HG03432 (cell line): Measurements from ENCODE around the gene ATG10.
"Not testable (repeated sequence)": the region's sequence is repeated elsewhere in the genome, so short reads cannot be mapped to it uniquely, and the experiment has no call there.

ENCODE experiments used
- ATAC-seq: cut with Tn5 transposase; IDR thresholded peaks from one replicate; pipeline ENCODE4 v1.9.1; 2021; ENCODE audit warnings: mild to moderate bottlenecking, moderate library complexity; ENCODE audit not compliant: unreplicated experiment

The ATG10 gene

GRCh38 chr5:82109013-82109412, 137.2 kb downstream of the ATG10 start:
- no peak for ATAC-seq

GRCh38 chr5:82109915-82110314, 138.1 kb downstream of the ATG10 start:
- not testable (repeated sequence) for ATAC-seq

GRCh38 chr5:82111191-82111590, 139.4 kb downstream of the ATG10 start:
- ATAC-seq, result peak; percentile 76

DNA sequence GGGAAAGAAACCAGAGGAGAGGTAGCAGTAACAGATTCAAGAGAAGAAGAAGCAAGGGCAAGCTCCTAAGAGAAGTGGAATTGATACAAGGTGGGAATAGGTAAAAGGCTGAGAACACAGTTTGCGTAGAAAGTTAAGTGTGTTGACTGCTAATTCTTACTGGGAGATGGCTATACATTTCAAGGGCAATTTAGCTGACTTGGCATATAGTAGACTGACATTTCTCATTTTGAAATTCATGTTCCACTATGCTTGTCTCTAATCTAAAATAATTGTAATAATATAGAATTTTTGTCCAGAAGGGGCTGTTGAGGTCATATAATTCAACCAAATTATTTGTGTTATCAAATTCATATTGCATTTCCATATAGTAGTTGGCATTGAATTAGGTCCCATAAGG, 144.0 kb downstream of the ATG10 start:
- no peak for ATAC-seq

DNA sequence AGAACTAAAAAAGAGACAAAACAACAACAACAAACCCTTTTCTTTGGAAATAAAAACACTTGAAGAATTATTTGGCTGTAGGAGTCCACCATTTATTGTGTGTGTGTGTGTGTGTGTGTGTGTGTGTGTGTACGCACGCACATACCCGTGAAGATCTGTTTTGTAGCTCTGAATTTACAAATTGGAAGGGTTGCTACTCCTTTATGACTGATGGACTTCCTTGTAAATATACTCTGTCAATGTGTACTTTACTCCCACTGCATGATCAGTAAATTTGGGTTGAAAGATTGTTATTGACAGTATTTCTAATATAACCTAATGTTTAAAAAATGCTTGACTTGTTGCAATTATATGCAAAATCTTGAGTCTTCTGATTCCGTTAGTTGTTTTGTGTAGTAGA, 148.1 kb downstream of the ATG10 start:
- no peak for ATAC-seq

- ATAC-seq, result no peak
Observed at GRCh38 chr5:82129723-82130285, 158.0 kb downstream of the ATG10 start.

GRCh38 chr5:82130602-82131001, 158.8 kb downstream of the ATG10 start:
- ATAC-seq, result no peak

DNA sequence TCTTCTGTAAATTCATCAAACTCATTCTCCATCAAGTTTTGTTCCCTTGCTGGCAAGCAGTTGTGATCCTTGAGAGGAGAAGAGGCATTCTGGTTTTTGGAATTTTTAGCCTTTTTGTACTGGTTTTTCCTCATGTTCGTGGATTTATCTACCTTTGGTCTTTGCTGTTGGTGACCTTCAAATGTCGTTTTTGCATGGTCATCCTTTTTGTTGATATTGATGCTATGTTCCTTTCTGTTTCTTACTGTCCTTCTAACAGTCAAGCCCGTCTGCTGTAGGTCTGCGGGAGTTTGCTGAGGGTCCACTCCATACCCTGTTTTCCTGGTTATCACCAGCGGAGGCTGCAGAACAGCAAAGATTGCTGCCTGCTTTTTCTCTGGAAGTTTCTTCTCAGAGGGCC, 165.4 kb downstream of the ATG10 start:
- no peak for ATAC-seq

DNA sequence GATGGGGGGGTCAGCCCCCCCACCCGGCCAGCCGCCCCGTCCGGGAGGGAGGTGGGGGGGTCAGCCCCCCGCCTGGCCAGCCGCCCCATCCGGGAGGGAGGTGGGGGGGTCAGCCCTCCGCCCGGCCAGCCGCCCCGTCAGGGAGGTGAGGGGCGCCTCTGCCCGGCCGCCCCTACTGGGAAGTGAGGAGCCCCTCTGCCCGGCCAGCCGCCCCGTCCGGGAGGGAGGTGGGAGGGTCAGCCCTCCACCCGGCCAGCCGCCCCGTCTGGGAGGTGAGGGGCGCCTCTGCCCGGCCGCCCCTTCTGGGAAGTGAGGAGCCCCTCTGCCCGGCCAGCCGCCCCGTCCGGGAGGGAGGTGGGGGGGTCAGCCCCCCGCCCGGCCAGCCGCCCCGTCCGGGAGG, 168.0 kb downstream of the ATG10 start:
- not testable (repeated sequence) for ATAC-seq

GRCh38 chr5:82142217-82142841, 170.5 kb downstream of the ATG10 start:
- ATAC-seq, result no peak

GRCh38 chr5:82142928-82143577, 171.2 kb downstream of the ATG10 start:
- no peak for ATAC-seq

- ATAC-seq, result no peak
Observed at GRCh38 chr5:82147860-82148573, 176.2 kb downstream of the ATG10 start.

- no peak for ATAC-seq
Observed at GRCh38 chr5:82149434-82149833, 177.6 kb downstream of the ATG10 start.

GRCh38 chr5:82150559-82150958, 178.7 kb downstream of the ATG10 start:
- ATAC-seq, result no peak

DNA sequence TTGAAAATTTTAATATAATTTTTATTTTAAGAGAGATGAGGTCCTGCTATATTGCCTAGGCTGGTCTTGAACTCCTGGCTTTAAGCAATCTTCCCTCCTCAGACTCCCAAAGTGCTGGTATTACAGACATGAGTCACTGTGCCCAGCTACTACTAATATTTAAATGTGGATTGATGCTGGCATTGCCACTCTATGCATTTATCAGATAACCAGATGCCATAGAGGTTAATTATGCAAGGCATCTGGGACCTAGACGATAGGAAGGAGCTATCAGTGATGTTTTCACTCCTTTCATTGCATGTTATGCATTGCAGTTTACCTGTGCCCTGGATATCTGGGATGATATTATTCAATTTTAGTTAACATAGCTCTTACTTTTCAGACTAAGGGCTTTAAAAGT, 179.4 kb downstream of the ATG10 start:
- no peak for ATAC-seq

DNA sequence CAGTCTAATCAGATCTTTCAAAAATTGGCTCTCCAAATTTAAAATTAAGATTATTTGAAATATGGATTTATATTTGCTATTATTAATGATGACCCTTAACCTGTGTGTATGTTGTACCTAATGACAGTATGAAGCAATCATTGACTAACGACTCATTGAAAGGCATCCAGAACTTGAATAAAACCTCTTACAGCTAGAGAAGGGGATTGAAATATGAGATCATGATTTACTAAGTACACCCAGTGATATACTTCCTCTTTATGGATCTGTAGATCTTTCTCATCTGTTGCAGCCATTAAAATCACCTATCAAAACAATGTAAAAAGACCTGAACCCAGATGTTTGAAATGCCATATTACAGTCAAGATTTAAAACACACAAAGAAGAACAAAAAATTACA, 179.8 kb downstream of the ATG10 start:
- ATAC-seq, result no peak

GRCh38 chr5:82152978-82153481, 181.2 kb downstream of the ATG10 start:
- no peak for ATAC-seq

- ATAC-seq, result no peak
Observed at GRCh38 chr5:82154776-82155175, 183.0 kb downstream of the ATG10 start.

- no peak for ATAC-seq
Observed at GRCh38 chr5:82155305-82155704, 183.5 kb downstream of the ATG10 start.

DNA sequence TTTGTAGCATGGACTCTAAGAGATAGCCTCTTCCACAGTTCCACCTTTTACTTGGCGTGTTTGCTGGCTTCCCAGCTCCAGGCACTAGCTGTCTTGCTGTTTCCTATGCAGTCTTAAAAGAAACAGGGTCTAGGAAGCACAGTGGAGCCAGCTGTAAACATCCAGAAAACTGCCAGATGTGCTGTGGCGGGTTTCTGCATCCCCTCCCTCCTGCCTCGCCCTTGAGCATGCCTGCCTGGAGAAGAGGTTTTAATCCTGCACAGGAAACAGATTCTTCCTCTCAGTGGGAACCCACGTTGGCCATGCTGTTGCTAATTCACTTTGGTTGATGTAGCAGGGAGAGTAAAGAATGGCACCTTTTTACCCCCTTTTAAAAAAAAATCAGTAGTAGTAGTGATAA, 185.1 kb downstream of the ATG10 start:
- ATAC-seq, result no peak

GRCh38 chr5:82158755-82159413, 187.1 kb downstream of the ATG10 start:
- ATAC-seq, result no peak
